ENCODE measurements around the gene BRCA1.

BRCA1 gene

GRCh38 chr17:42999003-42999525 lies 126.1 kb downstream of the BRCA1 start:
- no peak for DNase-seq

- peak; percentile 99 for DNase-seq
Measured at GRCh38 chr17:42997984-42998938, 126.9 kb downstream of the BRCA1 start, which contains the start of gene RPL27. RPL27 (plus strand) TSS chr17:42998419; CDS start chr17:42998751, 332 bp downstream.

- DNase-seq: no peak
Measured at GRCh38 chr17:42997390-42997983, 127.7 kb downstream of the BRCA1 start.

Data from CD4-positive, alpha-beta T cell treated with Interleukin-1 beta for 1 hour (primary cell).